Kasumi-1 (cell line): Measurements from ENCODE around the gene OR13J1.
"Not testable (repeated sequence)": the region's sequence is repeated elsewhere in the genome, so short reads cannot be mapped to it uniquely, and the experiment has no call there.

Experiments used
- DNase-seq, 2 experiments: peaks; one replicate each; lab custom pipeline; 2025; lab: John Stamatoyannopoulos, UW

The OR13J1 gene

GRCh38 chr9:35870351-35870923 is at the start of gene OR13J1:
TSS of gene OR13J1 (minus strand) at chr9:35870401. CDS start at chr9:35870401, 0 bp downstream.
- DNase-seq, result no peak

DNA sequence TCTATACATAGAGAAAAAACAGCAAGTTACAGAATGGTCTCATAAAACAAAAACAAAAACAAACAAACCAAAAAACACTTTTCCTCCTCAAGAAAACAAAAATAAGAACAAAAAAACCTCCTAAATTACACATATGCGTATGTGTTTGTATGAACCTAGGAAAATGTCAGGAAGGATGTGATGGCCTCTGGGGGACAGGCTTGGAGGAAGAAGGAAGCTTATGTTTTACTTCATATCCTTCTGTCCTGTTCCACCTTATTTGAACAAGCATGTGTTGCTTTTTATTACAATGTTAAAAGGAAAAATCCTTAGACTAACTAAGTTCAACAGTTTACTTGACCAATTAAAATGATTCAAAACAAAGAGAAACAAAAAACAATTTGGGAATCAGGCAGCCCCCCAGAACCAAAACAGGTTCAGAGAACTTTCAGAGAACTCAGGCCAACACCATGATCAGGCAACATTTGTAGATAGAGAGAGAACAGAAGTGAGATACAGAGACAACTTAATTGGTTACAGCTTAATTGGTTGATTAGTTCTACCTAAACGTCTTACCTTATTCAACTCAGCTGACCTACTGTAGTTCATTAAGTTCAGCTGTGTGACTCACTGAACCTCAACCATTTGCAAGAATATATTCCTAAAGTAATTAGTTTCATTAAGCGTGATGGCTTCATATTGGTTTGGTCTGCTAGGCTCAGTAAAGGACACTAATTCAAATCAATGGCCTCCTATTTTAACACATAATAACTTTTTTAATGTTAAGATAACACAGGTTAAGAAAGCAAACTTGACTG is 49.2 kb upstream of the OR13J1 start:
- DNase-seq, result no peak

DNA sequence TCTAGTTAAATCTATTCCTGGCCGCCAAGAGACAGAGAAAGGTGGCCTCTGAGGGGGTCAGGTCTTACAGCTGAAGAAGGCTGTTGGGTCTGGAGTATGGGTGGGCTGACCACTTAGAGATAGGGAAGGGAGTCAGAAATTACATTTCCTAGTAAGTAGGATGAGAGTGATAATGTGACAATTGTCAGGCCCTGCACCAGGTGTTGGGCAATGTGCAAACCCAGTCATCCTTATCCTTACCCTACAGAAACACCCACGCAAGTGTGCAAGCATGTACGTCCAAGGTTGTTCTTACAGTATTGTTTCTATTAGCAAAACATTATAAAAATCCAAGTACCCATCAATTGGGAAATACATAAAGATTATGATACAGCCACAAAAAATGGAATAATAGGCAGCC is 48.6 kb upstream of the OR13J1 start:
- no peak for DNase-seq

DNA sequence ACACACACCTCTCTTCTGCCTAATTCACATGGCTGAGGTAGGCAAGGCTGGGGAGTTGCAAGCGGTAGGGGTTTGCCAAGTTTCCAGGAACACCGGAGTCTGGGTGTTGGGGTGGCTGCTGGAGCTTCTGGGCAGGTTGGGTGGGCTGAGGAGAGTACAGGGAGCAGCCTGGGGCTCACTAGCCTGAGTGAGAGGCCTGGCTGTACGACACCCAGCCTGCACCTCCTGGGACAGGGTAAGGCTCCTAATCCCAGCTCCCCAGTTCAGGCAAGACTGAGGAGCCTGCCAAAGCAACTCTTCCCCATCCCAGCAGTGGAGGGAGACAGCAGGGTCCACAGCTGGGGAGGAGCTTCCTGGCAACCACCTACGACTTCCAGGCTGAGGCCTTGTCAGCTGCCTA is 47.1 kb upstream of the OR13J1 start:
- DNase-seq, result no peak

GRCh38 chr9:35915681-35916294 is 45.6 kb upstream of the OR13J1 start:
- no peak for DNase-seq

DNA sequence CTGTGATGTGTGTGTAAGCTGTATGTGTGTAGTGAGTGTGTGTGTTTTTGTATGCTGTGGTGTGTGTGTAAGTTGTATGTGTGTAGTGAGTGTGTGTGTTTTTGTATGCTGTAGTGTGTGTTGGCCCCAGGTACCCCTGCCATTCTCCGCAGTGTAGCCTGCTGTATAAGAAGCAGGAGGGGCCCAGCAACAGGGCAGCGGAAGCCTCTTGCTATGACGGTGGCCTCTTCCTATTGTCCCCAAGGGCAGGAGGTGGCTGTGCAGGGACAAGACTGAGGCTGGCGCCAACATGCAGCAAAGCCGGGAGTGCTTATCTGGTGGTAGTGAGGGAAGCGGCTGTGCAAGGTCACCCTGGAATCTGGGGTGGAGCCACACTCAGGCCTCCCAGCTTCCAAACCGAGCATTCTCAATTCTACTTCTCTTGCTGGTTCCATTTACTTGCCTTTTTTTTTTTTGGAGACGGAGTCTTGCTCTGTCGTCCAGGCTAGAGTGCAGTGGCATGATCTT is 44.2 kb upstream of the OR13J1 start:
- no peak for DNase-seq

GRCh38 chr9:35913429-35913828 is 43.2 kb upstream of the OR13J1 start:
- not testable (repeated sequence) for DNase-seq

DNA sequence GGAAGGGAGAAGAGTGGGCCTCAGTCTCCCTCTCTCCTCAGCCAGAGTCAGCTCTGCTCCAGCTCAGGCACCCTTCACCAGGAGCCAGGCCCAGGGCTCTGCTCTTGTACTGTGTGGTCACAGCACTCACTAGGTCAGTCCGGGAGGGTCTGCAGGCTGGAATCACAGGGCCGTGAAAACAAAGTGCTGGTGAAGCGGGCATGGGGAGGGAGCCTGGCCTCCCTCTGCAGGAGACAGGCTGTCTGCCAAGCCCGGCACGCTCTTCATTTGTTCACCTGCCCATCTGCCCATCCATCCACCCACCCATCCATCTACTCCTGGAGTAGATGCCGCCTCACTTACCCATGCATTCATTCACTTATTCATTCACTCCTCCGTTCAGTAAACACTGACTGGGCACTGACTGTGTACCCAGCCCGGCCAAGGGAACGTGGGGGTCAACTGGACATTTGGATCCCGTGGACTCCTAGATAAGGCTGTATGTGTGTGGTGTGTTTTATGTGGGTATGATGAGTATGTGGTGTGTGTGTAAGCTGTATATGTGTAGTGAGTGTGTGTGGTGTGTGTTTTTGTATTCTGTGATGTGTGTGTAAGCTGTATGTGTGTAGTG is 42.7 kb upstream of the OR13J1 start:
- no peak for DNase-seq

- DNase-seq, result no peak
These were observed 41.5 kb upstream of the OR13J1 start for GRCh38 chr9:35911690-35912089.

GRCh38 chr9:35910613-35911359 is 40.6 kb upstream of the OR13J1 start:
- peak; percentile 67 to 75 for DNase-seq

DNA sequence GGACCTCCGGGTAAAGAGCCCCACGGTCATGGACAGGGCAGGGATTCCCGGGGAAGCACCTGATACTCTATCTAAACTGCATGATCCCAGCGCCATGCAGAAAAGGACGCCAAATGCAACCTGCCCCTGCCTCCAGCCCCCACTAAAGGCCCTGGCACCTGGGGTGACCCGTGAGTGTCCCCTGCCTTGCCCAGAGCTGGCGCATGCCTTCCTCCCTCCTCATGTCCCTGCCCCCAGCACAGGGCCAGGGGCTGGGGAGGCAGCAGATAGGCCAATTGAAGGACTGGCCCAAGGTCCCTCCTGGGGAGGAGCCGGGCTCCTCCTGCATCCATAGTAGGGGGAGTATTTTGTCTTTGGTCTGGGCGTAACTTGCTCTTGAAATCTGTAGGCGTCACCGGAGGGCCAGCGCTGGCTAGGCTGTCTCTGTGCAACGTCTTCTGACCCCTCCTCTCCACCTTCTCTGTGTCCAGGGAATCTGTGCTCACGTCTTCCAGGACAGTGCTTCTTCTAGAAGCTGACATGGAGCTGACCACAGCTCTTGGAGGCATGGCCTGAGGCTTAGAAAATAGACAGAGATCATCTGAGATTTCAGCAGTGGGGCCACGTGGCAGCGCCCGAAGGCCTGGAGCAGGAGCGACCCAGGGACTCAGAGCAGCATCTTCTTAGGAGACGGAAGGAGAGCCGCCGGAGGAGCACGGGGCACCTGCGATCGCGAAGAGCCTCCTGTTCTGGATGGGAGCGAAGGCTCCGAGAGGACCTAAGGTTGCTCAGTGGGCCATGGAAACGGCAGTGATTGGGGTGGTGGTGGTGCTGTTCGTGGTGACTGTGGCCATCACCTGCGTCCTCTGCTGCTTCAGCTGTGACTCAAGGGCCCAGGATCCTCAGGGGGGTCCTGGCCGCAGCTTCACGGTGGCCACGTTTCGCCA is 39.7 kb upstream of the OR13J1 start:
- no peak for DNase-seq

DNA sequence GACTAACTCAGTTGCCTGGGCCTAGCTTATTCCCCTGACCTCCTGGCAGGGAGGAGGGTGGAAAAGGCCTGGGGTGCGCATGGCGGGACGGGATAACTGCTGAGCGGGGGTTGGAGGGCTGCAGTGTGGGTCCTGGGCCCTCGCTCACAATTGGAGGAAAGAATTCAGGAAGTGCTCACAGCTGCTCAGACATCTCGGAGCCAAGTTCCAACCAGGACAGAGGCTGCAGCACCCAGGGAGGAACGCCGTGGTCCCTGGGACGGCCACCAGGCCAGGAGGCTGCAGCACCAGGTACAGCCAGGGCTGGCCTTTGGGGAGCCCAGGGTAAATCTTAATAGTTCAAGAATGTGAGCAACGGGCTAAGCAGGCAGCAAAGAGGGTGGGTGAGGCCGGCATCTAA is 39.1 kb upstream of the OR13J1 start, which contains the start of gene SPAAR:
Gene SPAAR (plus strand): TSS at position 217 of the 400 bp plus-strand sequence. CDS start 974 bp downstream, outside the sequence.
- no peak for DNase-seq

GRCh38 chr9:35908504-35909125 is 38.4 kb upstream of the OR13J1 start:
- DNase-seq, result no peak

DNA sequence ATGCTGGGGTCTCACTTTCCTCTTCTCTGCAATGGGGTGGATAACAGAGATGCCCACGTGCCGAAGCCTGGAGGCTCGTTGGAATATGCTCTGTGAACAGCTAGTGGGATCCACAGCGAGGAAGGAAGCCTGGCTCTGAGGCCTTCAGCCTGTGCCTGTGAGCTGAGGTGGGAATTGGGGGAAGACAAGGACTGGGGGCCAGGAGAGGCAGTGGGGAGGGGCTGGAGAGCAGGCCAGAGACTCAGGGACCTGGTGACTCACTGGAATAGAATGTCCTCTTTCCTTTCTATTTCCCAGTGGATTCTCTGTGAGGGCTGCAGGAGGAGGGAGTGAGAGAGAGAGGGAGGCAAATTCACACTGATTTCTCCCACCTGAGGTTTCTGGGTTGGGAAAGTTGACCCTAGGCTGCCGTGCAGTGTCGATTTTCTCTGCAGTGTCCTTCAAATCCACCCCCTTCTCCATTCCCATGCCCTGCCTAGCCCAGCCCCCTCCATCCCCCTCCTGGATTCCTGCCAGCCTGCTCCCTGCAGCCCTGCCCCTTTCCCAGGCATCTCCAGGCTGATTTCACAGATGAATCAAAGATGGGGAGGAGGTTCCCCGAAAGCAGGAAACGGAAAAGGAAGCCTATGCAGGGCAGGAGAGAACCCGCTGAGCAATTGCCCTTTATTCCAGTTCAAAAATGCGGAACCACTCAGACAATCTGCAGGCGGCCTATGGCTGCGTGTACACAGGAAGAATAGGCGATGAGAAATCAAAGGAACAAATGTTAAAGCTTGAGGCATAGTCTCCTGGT is 37.7 kb upstream of the OR13J1 start:
- DNase-seq, result peak; percentile 94 to 95

GRCh38 chr9:35906923-35907699 is 36.9 kb upstream of the OR13J1 start:
- no peak for DNase-seq

DNA sequence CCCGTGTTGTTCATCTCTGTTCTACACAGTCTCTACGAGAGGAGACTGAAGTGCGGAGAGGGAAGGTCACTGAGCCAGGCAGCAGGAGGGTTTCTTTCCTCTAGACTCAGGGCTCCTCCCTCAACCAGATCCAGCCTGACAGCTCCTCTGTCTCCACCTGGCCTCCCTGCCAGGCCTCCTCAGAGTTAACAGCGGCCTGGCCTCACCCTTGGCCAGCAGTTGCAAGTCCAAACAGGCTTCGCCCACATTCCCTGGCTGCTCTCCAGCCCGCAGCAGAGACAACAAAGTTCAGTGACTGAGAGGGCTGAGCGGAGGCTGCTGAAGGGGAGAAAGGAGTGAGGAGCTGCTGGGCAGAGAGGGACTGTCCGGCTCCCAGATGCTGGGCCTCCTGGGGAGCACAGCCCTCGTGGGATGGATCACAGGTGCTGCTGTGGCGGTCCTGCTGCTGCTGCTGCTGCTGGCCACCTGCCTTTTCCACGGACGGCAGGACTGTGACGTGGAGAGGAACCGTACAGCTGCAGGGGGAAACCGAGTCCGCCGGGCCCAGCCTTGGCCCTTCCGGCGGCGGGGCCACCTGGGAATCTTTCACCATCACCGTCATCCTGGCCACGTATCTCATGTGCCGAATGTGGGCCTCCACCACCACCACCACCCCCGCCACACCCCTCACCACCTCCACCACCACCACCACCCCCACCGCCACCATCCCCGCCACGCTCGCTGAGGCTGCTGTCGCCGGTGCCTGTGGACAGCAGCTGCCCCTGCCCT is 35.9 kb upstream of the OR13J1 start, which contains the start of gene HRCT1:
Gene HRCT1 (plus strand): TSS at position 291 of the 768 bp plus-strand sequence. CDS start 86 bp downstream, at position 377.
- no peak for DNase-seq

DNA sequence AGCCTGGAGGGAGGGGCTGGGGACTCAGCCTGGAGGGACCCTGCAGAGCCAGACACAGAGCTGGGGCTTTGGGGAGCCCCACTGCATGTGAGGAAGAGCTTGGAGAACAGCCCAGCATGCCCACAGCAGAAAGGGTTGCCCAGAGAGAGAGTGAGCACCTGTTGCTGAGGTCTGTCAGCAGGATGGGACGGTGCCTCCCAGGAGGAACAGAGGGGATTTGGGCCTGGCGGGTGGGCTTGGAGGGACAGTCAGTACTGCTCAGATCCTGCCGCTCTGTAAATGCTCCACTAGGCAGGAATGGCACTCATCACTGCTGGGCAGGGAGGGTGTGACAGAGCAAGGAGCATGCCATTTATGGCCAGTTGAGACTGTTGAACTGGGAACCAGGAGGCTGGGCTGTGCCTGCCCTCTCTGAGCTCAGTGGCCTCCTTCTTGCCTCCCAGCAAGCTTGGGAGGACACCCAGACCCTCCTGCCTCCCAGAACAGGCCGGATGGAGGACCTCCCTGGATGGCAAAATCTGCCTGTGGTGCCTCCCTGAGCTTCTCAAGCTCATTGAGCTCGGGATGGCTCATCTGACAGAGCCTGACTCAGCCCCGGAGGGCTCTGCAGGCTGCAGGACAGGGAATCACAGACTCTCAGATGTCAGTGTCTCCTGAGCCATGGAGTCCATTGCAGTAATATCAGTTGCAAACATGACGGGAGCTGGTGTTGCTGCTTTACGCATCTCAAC is 35.0 kb upstream of the OR13J1 start:
- no peak for DNase-seq
